MCF 10A (cell line): ENCODE measurements around the gene ASIC3. TPM values are rescaled to one million over a fixed set of nuclear protein-coding genes. Genes with fewer than 3 reads are reported as not detected.

ENCODE experiments used
- BruUV-seq: library from RNA; stranded (reverse); fragments of 400-500 nt; replicated peaks from 2 replicates; lab custom pipeline; 2021; lab: Mats Ljungman, UMichigan
- CTCF ChIA-PET: fragments of 300-600 bp; sonication (Branson Sonifier 250); formaldehyde crosslinking; extraction: SDS; loops from one replicate; lab custom pipeline; 2021; ENCODE audit warnings: antibody characterized with exemption, inconsistent platforms; lab: Yijun Ruan, JAX
- POLR2A ChIA-PET: fragments of 300-600, 350-650 bp; sonication (Branson Sonifier 250); formaldehyde crosslinking; extraction: SDS; loops from one replicate; lab custom pipeline; 2020; ENCODE audit warnings: antibody characterized with exemption, inconsistent platforms; lab: Yijun Ruan, JAX
- DNase-seq: peaks from one replicate; pipeline ENCODE4 v3.0.0-alpha.2; 2018; ENCODE audit not compliant: unreplicated experiment
- H3K27ac Mint-ChIP-seq: one replicate; pipeline ENCODE4 v1.8.0; 2022; ENCODE audit warnings: mild to moderate bottlenecking, low read depth, mixed read lengths; ENCODE audit not compliant: unreplicated experiment
- H3K27me3 Mint-ChIP-seq: one replicate; pipeline ENCODE4 v1.8.0; 2022; ENCODE audit warnings: mixed read lengths; ENCODE audit not compliant: insufficient read depth, unreplicated experiment
- H3K36me3 Mint-ChIP-seq: one replicate; pipeline ENCODE4 v1.8.0; 2022; ENCODE audit warnings: mild to moderate bottlenecking, moderate library complexity, mixed read lengths; ENCODE audit not compliant: insufficient read depth, unreplicated experiment
- H3K4me1 Mint-ChIP-seq: one replicate; pipeline ENCODE4 v1.8.0; 2022; ENCODE audit warnings: mixed read lengths; ENCODE audit not compliant: insufficient read depth, unreplicated experiment
- H3K4me3 Mint-ChIP-seq: one replicate; pipeline ENCODE4 v1.8.0; 2022; ENCODE audit warnings: mild to moderate bottlenecking, moderate library complexity, mixed read lengths; ENCODE audit not compliant: unreplicated experiment
- H3K9me3 Mint-ChIP-seq: one replicate; pipeline ENCODE4 v1.8.0; 2022; ENCODE audit warnings: mixed read lengths; ENCODE audit not compliant: unreplicated experiment
- CTCF ChIP-seq: fragments of 200-600 bp; IDR thresholded peaks from one replicate; pipeline ENCODE4 v1.8.0; 2022; ENCODE audit warnings: antibody characterized with exemption, mild to moderate bottlenecking; ENCODE audit not compliant: unreplicated experiment
- intact Hi-C: fragments of 100-400 bp; cut with micrococcal nuclease; formaldehyde crosslinking; loops from 2 replicates; pipeline ENCODE4 v1.14.1; 2022
- total RNA-seq: library from RNA; stranded (reverse); gene quantifications from 2 replicates; pipeline ENCODE4 v1.2.3, GENCODE V29; 2022

Gene ASIC3
- total RNA-seq, 1 experiment from 2014 or later, result 3.9 TPM

- no peak for TF ChIP-seq CTCF
- no TSS peak for BruUV-seq
- Mint-ChIP-seq H3K36me3 (peaks cover 20% of the 10 kb centered on the region), H3K4me1 (peaks cover 13% of the 10 kb centered on the region), H3K27ac (no peak overlapping the region), H3K4me3 (no peak overlapping the region), H3K27me3 (no peaks in the 10 kb centered on the region), H3K9me3 (no peaks in the 10 kb centered on the region)
- CTCF ChIA-PET, result interaction anchor here (0.7 to 0.8 kb wide), 3 partner anchors 54 to 136 kb away, joined by 3 to 4 read pairs (median 3); no protein-coding TSS in a partner anchor
- DNase-seq, result no peak
- intact Hi-C loops, result no loop called here
- POLR2A ChIA-PET, result interaction anchor here (0.6 kb wide), 1 partner anchor 44 kb away, joined by 3 read pairs; no protein-coding TSS in a partner anchor
Observed at GRCh38 chr7:151033864-151034249, 14.5 kb upstream of the ASIC3 start.

- intact Hi-C loops, result no loop called here
- Mint-ChIP-seq H3K27me3 (no peaks in the 10 kb centered on the region), H3K4me1 (peaks cover 15% of the 10 kb centered on the region), H3K9me3 (no peaks in the 10 kb centered on the region), H3K36me3 (peaks cover 18% of the 10 kb centered on the region), H3K27ac (no peak overlapping the region), H3K4me3 (no peak overlapping the region)
- POLR2A ChIA-PET, result no interaction called here
- TF ChIP-seq CTCF, result no peak
- BruUV-seq, result no TSS peak
- CTCF ChIA-PET, result interaction anchor here (0.6 to 0.8 kb wide), 4 partner anchors 53 to 281 kb away, joined by 3 to 4 read pairs (median 3); no protein-coding TSS in a partner anchor
- DNase-seq, result no peak
Observed at GRCh38 chr7:151034312-151035025, 13.9 kb upstream of the ASIC3 start.

GRCh38 chr7:151035026-151035717, 13.2 kb upstream of the ASIC3 start:
- DNase-seq, result no peak
- no TSS peak for BruUV-seq
- Mint-ChIP-seq H3K36me3 (peaks cover 25% of the 10 kb centered on the region), H3K27me3 (no peaks in the 10 kb centered on the region), H3K4me1 (peaks cover 15% of the 10 kb centered on the region), H3K4me3 (no peak overlapping the region), H3K9me3 (no peaks in the 10 kb centered on the region), H3K27ac (no peak overlapping the region)
- no peak for TF ChIP-seq CTCF
- ChIA-PET POLR2A (no interaction called here), CTCF (no interaction called here)
- intact Hi-C loops, result no loop called here

GRCh38 chr7:151035902-151036301, 12.4 kb upstream of the ASIC3 start:
- no peak for TF ChIP-seq CTCF
- BruUV-seq, result no TSS peak
- no peaks in the 10 kb centered on the region for H3K9me3 Mint-ChIP-seq
- ChIA-PET POLR2A (no interaction called here), CTCF (interaction anchor here (0.7 to 1.2 kb wide), 2 partner anchors 27 to 131 kb away, joined by 3 read pairs; no protein-coding TSS in a partner anchor)
- no peak for DNase-seq
- H3K27ac Mint-ChIP-seq, result no peak overlapping the region
- H3K36me3 Mint-ChIP-seq, result peaks cover 27% of the 10 kb centered on the region
- H3K4me3 Mint-ChIP-seq, result no peak overlapping the region
- intact Hi-C loops, result no loop called here
- peaks cover 15% of the 10 kb centered on the region for H3K4me1 Mint-ChIP-seq
- no peaks in the 10 kb centered on the region for H3K27me3 Mint-ChIP-seq
